ENCODE data around the gene URAD.

The URAD gene

GRCh38 chr13:27963491-27963890 lies 25.0 kb downstream of the URAD start:
- Histone ChIP-seq H3K4me2 (ENCODE audit: low read length) (no peak overlapping the region), H3K4me3 (ENCODE audit: low read length) (no peak overlapping the region), H2AFZ (ENCODE audit: low read depth, low read length) (no peak overlapping the region), H3K9ac (ENCODE audit: low read length) (no peak overlapping the region), H3K27me3 (ENCODE audit: low read depth, low read length) (no peaks in the 10 kb centered on the region), H3K79me2 (ENCODE audit: low read length) (no peaks in the 10 kb centered on the region), H4K20me1 (ENCODE audit: insufficient read depth, low read length) (no peaks in the 10 kb centered on the region), H3K4me1 (ENCODE audit: low read length) (no peaks in the 10 kb centered on the region), H3K36me3 (replicated peaks; ENCODE audit: low read depth, low read length) (no peaks in the 10 kb centered on the region), H3K27ac (ENCODE audit: low read length) (no peak overlapping the region), H3K9me3 (ENCODE audit: insufficient read depth, low read length) (no peaks in the 10 kb centered on the region)
- TF ChIP-seq EZH2phosphoT487 (IDR thresholded peaks at IDR 0.05; ENCODE audit: low read depth), result no peak
- no peak for TF ChIP-seq CTCF (IDR thresholded peaks at IDR 0.05; ENCODE audit: low read depth, low read length)

GRCh38 chr13:27962982-27963381 lies 25.5 kb downstream of the URAD start:
- Histone ChIP-seq H3K9me3 (ENCODE audit: insufficient read depth, low read length) (no peaks in the 10 kb centered on the region), H3K4me1 (ENCODE audit: low read length) (no peaks in the 10 kb centered on the region), H3K36me3 (replicated peaks; ENCODE audit: low read depth, low read length) (no peaks in the 10 kb centered on the region), H2AFZ (ENCODE audit: low read depth, low read length) (no peak overlapping the region), H4K20me1 (ENCODE audit: insufficient read depth, low read length) (no peaks in the 10 kb centered on the region), H3K27ac (ENCODE audit: low read length) (no peak overlapping the region), H3K79me2 (ENCODE audit: low read length) (no peaks in the 10 kb centered on the region), H3K4me2 (ENCODE audit: low read length) (no peak overlapping the region), H3K9ac (ENCODE audit: low read length) (no peak overlapping the region), H3K27me3 (ENCODE audit: low read depth, low read length) (no peaks in the 10 kb centered on the region), H3K4me3 (ENCODE audit: low read length) (no peak overlapping the region)
- TF ChIP-seq EZH2phosphoT487 (IDR thresholded peaks at IDR 0.05; ENCODE audit: low read depth) (no peak), CTCF (IDR thresholded peaks at IDR 0.05; ENCODE audit: low read depth, low read length) (no peak)

- Histone ChIP-seq H3K4me2 (ENCODE audit: low read length) (no peak overlapping the region), H3K27me3 (ENCODE audit: low read depth, low read length) (no peaks in the 10 kb centered on the region), H3K36me3 (replicated peaks; ENCODE audit: low read depth, low read length) (no peaks in the 10 kb centered on the region), H4K20me1 (ENCODE audit: insufficient read depth, low read length) (no peaks in the 10 kb centered on the region), H3K9me3 (ENCODE audit: insufficient read depth, low read length) (no peaks in the 10 kb centered on the region), H3K9ac (ENCODE audit: low read length) (no peak overlapping the region), H3K79me2 (ENCODE audit: low read length) (no peaks in the 10 kb centered on the region), H3K4me3 (ENCODE audit: low read length) (no peak overlapping the region), H2AFZ (ENCODE audit: low read depth, low read length) (no peak overlapping the region), H3K4me1 (ENCODE audit: low read length) (no peaks in the 10 kb centered on the region), H3K27ac (ENCODE audit: low read length) (no peak overlapping the region)
- TF ChIP-seq EZH2phosphoT487 (IDR thresholded peaks at IDR 0.05; ENCODE audit: low read depth) (no peak), CTCF (IDR thresholded peaks at IDR 0.05; ENCODE audit: low read depth, low read length) (no peak)
Measured at GRCh38 chr13:27962128-27962841, 26.2 kb downstream of the URAD start.

GRCh38 chr13:27961227-27962085 lies 27.0 kb downstream of the URAD start:
- peak overlapping the region; percentile 95 for H3K4me2 ChIP-seq (ENCODE audit: low read length)
- peak overlapping the region; percentile 86 for H3K4me3 ChIP-seq (ENCODE audit: low read length)
- peak overlapping the region; percentile 79; the same call in 1 of the 2 replicates for H2AFZ ChIP-seq (ENCODE audit: low read depth, low read length)
- H3K4me1 ChIP-seq (ENCODE audit: low read length), result no peaks in the 10 kb centered on the region
- no peaks in the 10 kb centered on the region for H3K27me3 ChIP-seq (ENCODE audit: low read depth, low read length)
- no peaks in the 10 kb centered on the region for H3K36me3 ChIP-seq (replicated peaks; ENCODE audit: low read depth, low read length)
- no peak overlapping the region for H3K27ac ChIP-seq (ENCODE audit: low read length)
- H4K20me1 ChIP-seq (ENCODE audit: insufficient read depth, low read length), result no peaks in the 10 kb centered on the region
- no peaks in the 10 kb centered on the region for H3K9me3 ChIP-seq (ENCODE audit: insufficient read depth, low read length)
- 0 out of 2 replicates have a peak overlapping the region, but pooled peaks have one; percentile 49 for H3K9ac ChIP-seq (ENCODE audit: low read length)
- H3K79me2 ChIP-seq (ENCODE audit: low read length), result no peaks in the 10 kb centered on the region
- TF ChIP-seq EZH2phosphoT487 (IDR thresholded peaks at IDR 0.05; ENCODE audit: low read depth), result no peak
- no peak for TF ChIP-seq CTCF (IDR thresholded peaks at IDR 0.05; ENCODE audit: low read depth, low read length)
